OCI-LY3 (cell line): ENCODE data around the gene MTHFD1L.
"Not testable (repeated sequence)": the region's sequence is repeated elsewhere in the genome, so short reads cannot be mapped to it uniquely, and the experiment has no call there.

Experiments used
- EZH2phosphoT487 ChIP-seq: fragments of 200-600 bp; shearing (Covaris generic); IDR thresholded peaks from 2 replicates; pipeline ENCODE4 v1.6.1; 2018; ENCODE audit warnings: antibody characterized with exemption, mixed run types, low read depth
- TF ChIP-seq, protein P1 (sequence below): fragments of 200-600, 300-600 bp; sonication (generic); IDR thresholded peaks from 2 replicates; pipeline ENCODE4 v1.5.1; 2014; ENCODE audit warnings: antibody characterized with exemption, low read length, low read depth

- TF ChIP-seq EZH2phosphoT487, result not testable (repeated sequence)
- TF ChIP-seq, protein P1, sequence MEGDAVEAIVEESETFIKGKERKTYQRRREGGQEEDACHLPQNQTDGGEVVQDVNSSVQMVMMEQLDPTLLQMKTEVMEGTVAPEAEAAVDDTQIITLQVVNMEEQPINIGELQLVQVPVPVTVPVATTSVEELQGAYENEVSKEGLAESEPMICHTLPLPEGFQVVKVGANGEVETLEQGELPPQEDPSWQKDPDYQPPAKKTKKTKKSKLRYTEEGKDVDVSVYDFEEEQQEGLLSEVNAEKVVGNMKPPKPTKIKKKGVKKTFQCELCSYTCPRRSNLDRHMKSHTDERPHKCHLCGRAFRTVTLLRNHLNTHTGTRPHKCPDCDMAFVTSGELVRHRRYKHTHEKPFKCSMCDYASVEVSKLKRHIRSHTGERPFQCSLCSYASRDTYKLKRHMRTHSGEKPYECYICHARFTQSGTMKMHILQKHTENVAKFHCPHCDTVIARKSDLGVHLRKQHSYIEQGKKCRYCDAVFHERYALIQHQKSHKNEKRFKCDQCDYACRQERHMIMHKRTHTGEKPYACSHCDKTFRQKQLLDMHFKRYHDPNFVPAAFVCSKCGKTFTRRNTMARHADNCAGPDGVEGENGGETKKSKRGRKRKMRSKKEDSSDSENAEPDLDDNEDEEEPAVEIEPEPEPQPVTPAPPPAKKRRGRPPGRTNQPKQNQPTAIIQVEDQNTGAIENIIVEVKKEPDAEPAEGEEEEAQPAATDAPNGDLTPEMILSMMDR, result not testable (repeated sequence)
Observed at GRCh38 chr6:150861448-150862168, 3.9 kb upstream of the MTHFD1L start.
